HL-60/S4 treated with phorbol 12-myristate 13-acetate at 8.2 ng/mL for 4 days and 3 days (cell line): ENCODE data around the gene ZNF276.
"Not testable (repeated sequence)": the region's sequence is repeated elsewhere in the genome, so short reads cannot be mapped to it uniquely, and the experiment has no call there.

Experiments used
- in situ Hi-C: fragments of 300-500 bp; cut with MboI; formaldehyde crosslinking; loops from 2 replicates; pipeline ENCODE4 v1.15.0; 2022; ENCODE audit warnings: low sequenced_read_pairs

Gene ZNF276

DNA sequence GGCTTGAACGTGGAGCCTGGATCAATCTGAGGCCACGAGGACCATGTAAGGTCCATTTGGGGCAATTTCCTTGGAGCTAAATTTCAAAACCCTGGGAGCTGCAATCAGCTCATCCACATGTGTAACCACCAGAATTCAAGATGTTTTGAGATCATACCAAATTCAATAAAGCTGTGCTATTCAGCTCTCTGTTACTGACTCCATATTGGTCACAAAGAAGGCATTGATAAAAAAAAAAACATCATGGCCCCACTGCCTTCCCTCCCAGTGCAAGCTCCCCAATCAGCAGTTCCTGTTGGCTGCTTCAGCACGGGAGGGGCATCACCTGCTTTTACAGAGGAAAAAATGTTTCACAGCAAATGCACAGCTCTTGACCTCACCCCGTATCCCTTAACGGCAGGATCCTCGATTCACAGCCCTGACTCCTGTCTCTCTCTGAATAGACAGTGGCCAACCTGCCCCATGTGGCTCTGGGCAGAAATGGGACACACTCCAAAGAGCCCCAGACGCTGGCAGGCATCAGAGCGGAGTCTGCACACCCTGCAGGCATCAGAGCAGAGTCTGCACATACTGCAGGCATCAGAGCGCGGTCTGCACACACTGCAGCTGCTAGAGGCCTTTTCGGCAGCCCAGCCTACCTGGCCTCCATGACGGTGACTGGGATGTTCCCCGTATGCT lies 58.0 kb downstream of the ZNF276 start:
- in situ Hi-C loops: no loop called here

DNA sequence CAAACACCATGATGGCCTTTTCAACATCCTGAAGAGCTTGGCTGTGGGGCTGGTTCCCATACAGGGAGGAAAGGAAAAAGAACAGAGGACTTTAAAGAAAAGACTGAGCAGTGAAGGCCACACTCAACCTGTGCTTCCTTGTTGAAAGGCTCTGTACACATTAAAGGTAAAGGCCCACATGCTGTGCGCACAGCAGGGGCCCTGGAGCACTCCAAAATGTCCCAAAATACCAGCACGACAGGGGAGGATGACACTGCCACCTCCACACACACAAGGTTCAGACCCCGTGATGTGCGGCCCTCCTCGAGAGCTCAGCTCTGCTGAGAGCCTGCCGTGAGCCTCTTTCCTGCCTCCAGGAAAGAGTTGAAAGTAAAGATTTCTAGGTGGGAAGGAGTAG lies 58.6 kb downstream of the ZNF276 start:
- in situ Hi-C loops: no loop called here

DNA sequence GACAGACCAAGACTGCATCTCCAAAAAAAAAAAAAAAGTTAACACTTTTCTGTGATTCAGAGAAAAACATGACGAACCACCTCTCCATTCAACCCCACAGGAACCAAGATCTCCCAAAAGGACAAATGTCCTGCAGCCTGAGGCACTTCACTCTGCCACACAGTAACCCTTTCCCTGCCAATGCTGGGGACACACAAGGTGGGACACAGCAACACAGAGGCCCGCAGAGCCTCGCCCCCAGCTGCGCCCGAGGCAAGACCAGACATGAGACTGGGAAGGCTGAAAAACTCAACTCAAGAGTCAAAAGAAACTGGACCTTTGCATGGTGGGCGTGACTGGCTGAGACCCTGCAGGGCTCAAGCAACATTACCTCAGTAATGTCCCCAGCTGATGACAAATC lies 61.2 kb downstream of the ZNF276 start:
- in situ Hi-C loops: no loop called here

DNA sequence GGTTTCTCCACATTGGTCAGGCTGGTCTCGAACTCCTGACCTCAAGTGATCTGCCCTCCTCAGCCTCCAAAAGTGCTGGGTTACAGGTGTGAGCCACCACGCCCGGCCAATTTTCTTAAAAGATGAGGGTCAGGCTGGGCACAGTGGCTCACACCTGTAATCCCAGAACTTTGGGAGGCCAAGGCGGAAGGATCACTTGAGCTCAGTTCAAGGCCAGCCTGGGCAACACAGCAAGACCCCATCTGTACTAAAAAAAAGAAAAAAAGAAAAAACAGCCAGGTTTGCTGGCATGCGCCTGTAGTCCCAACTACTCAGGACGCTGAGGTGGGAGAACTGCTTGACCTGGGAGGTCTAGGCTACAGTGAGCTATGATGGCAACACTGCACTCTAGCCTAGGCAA lies 62.6 kb downstream of the ZNF276 start:
- in situ Hi-C loops: not testable (repeated sequence)

DNA sequence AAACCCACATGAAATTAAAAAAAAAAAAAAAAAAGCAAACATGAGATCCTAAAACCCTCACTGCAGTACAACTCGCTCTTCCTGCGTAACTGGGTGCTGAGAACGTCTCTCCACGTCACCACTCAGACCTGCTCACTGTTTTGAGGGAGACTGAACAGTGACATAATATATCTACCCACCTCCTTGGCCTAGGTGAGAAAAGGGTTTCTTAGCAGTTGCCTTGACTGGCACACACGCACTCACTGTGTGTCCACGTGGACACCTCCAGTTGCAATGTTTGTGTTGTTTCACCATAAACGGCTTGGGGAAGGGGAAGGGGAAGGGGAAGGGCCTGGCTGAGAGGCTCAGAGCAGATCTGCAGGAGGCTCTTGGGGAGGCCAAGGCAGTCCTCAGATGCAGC lies 63.1 kb downstream of the ZNF276 start:
- in situ Hi-C loops: no loop called here

DNA sequence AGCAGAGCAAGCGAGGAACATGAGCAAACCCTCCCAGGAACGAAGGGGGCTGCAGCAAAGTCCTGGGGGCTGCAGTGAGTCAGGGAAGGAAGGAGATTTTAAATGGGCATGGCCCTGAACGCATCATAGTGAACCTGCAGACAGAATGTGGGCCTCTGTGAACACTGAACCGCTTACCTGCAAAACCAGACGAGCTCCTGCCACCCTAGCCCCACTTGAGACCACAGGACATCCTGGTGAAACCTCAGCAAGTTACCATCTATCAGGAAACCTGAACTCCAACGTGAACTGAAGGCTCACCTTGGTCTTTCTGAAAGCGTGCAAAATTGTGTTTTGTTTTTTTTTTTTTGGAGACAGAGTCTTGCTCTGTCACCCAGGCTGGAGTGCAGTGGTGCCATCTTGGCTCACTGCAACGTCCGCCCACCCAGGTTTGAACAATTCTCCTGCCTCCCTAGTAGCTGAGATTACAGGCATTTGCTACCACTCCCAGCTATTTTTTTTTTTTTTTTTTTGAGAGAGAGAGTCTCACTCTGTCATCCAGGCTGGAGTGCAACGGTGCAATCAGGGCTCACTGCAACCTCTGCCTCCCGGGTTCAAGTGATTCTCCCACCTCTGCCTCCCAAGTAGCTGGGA lies 64.3 kb downstream of the ZNF276 start:
- in situ Hi-C loops: no loop called here

DNA sequence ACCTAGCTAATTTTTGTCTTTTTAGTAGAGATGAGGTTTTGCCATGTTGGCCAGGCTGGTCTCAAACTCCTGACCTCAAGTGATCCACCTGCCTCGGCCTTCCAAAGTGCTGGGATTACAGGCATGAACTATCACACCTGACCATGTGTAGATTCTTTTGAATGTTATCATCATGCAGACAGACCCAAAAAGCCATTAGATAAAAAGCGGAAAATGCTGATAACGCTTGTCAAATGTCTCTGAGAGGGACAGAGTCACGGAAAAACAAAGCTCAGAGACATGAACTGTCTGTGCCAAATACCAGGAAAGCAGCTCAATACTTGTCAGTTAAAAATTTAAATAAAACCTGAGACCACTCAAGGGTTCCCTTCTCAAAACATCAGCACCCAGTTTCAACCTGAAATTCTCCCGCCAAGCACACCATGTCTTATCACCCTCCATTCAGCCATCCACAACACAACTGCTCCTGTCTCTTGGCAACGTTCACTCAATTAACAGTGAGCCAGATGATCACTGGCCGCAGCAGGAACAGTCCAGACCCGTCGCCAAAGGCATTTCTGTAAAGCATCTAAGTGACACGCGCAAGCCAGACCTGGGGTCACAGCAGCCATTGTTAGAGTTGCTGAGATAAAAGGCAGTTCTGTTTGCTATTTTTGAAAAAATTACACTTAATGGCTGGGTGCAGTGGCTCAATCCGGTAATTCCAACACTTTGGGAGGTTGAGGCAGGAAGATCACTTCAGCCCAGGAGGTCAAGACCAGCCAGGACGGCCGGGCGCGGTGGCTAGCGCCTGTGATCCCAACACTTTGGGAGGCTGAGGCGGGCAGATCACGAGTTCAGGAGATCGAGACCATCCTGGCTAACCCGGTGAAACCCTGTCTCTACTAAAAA lies 65.4 kb downstream of the ZNF276 start:
- in situ Hi-C loops: no loop called here

DNA sequence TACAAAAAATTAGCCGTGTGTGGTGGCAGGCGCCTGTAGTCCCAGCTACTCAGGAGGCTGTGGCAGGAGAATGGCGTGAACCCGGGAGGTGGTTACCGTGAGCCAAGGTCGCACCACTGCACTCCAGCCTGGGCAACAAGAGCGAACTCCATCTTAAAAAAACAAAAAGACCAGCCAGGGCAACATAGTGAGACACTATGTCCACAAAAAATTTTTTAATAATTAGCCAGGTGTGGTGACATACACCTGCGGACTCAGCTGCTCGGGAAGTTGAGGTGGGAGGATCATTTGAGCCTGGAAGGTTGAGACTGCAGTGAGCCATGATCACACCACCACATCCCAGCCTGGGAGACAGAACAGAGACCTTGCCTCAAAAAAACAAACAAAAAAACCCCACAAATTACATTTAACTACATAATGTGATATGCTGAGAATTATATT lies 66.0 kb downstream of the ZNF276 start:
- in situ Hi-C loops: no loop called here
